ENCODE measurements around the gene LIX1L. TPM values are rescaled to one million over a fixed set of nuclear protein-coding genes. Genes with fewer than 3 reads are reported as not detected.

Gene LIX1L
- total RNA-seq, 1 donor from 2014 or later: 52.2 TPM

GRCh38 chr1:145912128-145912641 lies 45.6 kb downstream of the LIX1L start:
- no peak for DNase-seq (ENCODE audit: extremely low spot score, unreplicated experiment)
- Mint-ChIP-seq H3K27me3 (ENCODE audit: unreplicated experiment) (no peaks in the 10 kb centered on the region), H3K36me3 (ENCODE audit: unreplicated experiment) (peaks cover 40% of the 10 kb centered on the region), H3K9me3 (ENCODE audit: unreplicated experiment) (no peaks in the 10 kb centered on the region), H3K4me1 (ENCODE audit: unreplicated experiment) (peaks cover 31% of the 10 kb centered on the region), H3K4me3 (ENCODE audit: unreplicated experiment) (no peak overlapping the region), H3K27ac (ENCODE audit: unreplicated experiment) (no peak overlapping the region)
- TF ChIP-seq, protein P1, sequence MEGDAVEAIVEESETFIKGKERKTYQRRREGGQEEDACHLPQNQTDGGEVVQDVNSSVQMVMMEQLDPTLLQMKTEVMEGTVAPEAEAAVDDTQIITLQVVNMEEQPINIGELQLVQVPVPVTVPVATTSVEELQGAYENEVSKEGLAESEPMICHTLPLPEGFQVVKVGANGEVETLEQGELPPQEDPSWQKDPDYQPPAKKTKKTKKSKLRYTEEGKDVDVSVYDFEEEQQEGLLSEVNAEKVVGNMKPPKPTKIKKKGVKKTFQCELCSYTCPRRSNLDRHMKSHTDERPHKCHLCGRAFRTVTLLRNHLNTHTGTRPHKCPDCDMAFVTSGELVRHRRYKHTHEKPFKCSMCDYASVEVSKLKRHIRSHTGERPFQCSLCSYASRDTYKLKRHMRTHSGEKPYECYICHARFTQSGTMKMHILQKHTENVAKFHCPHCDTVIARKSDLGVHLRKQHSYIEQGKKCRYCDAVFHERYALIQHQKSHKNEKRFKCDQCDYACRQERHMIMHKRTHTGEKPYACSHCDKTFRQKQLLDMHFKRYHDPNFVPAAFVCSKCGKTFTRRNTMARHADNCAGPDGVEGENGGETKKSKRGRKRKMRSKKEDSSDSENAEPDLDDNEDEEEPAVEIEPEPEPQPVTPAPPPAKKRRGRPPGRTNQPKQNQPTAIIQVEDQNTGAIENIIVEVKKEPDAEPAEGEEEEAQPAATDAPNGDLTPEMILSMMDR (IDR thresholded peaks at IDR 0.05): no peak

- Mint-ChIP-seq H3K27ac (ENCODE audit: unreplicated experiment) (peak overlapping the region; percentile 87), H3K4me1 (ENCODE audit: unreplicated experiment) (peaks cover 31% of the 10 kb centered on the region), H3K36me3 (ENCODE audit: unreplicated experiment) (peaks cover 28% of the 10 kb centered on the region), H3K4me3 (ENCODE audit: unreplicated experiment) (peak overlapping the region; percentile 55), H3K27me3 (ENCODE audit: unreplicated experiment) (no peaks in the 10 kb centered on the region), H3K9me3 (ENCODE audit: unreplicated experiment) (no peaks in the 10 kb centered on the region)
- TF ChIP-seq, protein P1 (IDR thresholded peaks at IDR 0.05): no peak
- no peak for DNase-seq (ENCODE audit: extremely low spot score, unreplicated experiment)
These were observed 49.2 kb downstream of the LIX1L start for GRCh38 chr1:145908653-145909052.

- TF ChIP-seq, protein P1 (IDR thresholded peaks at IDR 0.05): no peak
- Mint-ChIP-seq H3K4me3 (ENCODE audit: unreplicated experiment) (no peak overlapping the region), H3K9me3 (ENCODE audit: unreplicated experiment) (no peaks in the 10 kb centered on the region), H3K36me3 (ENCODE audit: unreplicated experiment) (peaks cover 18% of the 10 kb centered on the region), H3K27me3 (ENCODE audit: unreplicated experiment) (no peaks in the 10 kb centered on the region), H3K27ac (ENCODE audit: unreplicated experiment) (peak overlapping the region; percentile 87), H3K4me1 (ENCODE audit: unreplicated experiment) (peaks cover 31% of the 10 kb centered on the region)
- no peak for DNase-seq (ENCODE audit: extremely low spot score, unreplicated experiment)
These were observed 50.7 kb downstream of the LIX1L start for GRCh38 chr1:145906954-145907753.

DNA sequence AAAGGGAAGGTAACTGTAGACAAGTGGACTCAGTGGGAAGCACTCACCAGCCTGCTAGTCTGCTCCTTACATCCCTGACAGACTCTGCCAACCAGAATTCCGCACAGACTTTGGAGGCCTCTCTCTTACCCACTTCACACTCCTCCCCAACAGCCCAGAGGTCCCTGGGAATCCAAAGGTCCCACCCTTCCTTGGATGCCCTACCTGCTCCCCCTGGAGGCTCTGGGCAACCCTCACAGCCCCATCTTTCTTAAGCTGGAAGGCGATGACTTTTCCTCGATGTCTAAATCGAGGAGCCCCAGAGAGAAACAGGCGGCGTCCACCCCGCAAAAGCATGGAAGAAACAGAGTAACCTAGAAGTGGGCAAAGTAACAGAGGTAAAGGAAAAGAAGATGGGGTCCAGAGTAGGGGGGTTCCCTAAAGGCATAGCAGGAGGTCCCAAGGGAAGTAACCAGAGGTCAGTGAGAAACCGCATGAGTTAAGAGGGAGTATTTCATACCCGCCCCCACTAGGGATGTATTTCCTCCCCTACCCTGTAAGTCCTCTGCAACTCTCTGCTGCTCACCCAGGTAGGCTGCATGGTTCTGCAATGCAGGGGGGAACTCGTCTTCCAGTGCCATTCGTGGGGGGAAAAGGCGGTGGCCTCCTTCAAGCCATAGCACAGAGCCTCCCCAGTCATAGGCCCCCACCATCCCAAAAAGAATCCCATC lies 56.4 kb downstream of the LIX1L start:
- H3K9me3 Mint-ChIP-seq (ENCODE audit: unreplicated experiment): no peaks in the 10 kb centered on the region
- no peak overlapping the region for H3K27ac Mint-ChIP-seq (ENCODE audit: unreplicated experiment)
- no peak overlapping the region for H3K4me3 Mint-ChIP-seq (ENCODE audit: unreplicated experiment)
- DNase-seq (ENCODE audit: extremely low spot score, unreplicated experiment): no peak
- peaks cover 17% of the 10 kb centered on the region for H3K36me3 Mint-ChIP-seq (ENCODE audit: unreplicated experiment)
- TF ChIP-seq, protein P1 (IDR thresholded peaks at IDR 0.05): no peak
- H3K27me3 Mint-ChIP-seq (ENCODE audit: unreplicated experiment): no peaks in the 10 kb centered on the region
- peaks cover under 1% of the 10 kb centered on the region for H3K4me1 Mint-ChIP-seq (ENCODE audit: unreplicated experiment)

GRCh38 chr1:145898756-145899155 lies 59.1 kb downstream of the LIX1L start:
- peaks cover 16% of the 10 kb centered on the region for H3K36me3 Mint-ChIP-seq (ENCODE audit: unreplicated experiment)
- H3K4me1 Mint-ChIP-seq (ENCODE audit: unreplicated experiment): no peaks in the 10 kb centered on the region
- DNase-seq (ENCODE audit: extremely low spot score, unreplicated experiment): no peak
- H3K4me3 Mint-ChIP-seq (ENCODE audit: unreplicated experiment): no peak overlapping the region
- H3K9me3 Mint-ChIP-seq (ENCODE audit: unreplicated experiment): no peaks in the 10 kb centered on the region
- no peaks in the 10 kb centered on the region for H3K27me3 Mint-ChIP-seq (ENCODE audit: unreplicated experiment)
- H3K27ac Mint-ChIP-seq (ENCODE audit: unreplicated experiment): no peak overlapping the region
- TF ChIP-seq, protein P1 (IDR thresholded peaks at IDR 0.05): no peak

All from osteocyte (in vitro differentiated cells).